Measurements from ENCODE around the gene PSMD3. TPM values are rescaled to one million over a fixed set of nuclear protein-coding genes. Genes with fewer than 3 reads are reported as not detected.

The PSMD3 gene
- polyA plus RNA-seq, 2 of the 4 experiments (the other 2 are of a cell fraction) = 87.7 to 193 TPM

DNA sequence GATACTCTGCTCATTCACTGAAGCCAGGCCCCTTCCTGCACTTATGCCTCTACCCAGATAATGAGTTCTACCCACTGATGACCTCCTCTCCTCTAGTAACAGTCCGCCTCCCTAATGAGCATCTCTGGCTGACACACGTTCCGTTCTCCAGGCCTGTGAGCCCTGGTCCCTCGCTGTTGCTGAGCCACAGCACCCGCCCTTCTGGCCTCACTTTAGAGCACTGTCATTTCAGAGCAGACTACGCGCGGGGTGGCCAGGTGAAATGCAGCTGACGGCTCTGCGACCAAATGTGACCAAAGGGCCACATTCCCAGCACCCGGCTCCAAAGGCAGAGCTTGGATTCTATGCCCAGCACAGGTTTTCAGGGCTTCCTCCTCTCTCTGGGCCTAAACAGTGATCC, 13.8 kb downstream of the PSMD3 start:
- TF ChIP-seq PHF8 (IDR thresholded peaks at IDR 0.05; ENCODE audit: borderline replicate concordance, low read depth) (no peak), RFX5 (IDR thresholded peaks at IDR 0.05) (no peak), SREBF2 (IDR thresholded peaks at IDR 0.05) (no peak), ZFP36 (IDR thresholded peaks at IDR 0.05; ENCODE audit: borderline replicate concordance, partially characterized antibody) (no peak), ESRRA (IDR thresholded peaks at IDR 0.05; ENCODE audit: borderline replicate concordance, low read length) (no peak), RARB (CRISPR knock-in tag; IDR thresholded peaks at IDR 0.05) (no peak), JUN (IDR thresholded peaks at IDR 0.05) (no peak), MAZ (IDR thresholded peaks at IDR 0.05; ENCODE audit: borderline replicate concordance, low read depth, low read length) (no peak), POLR2A (IDR thresholded peaks at IDR 0.05; ENCODE audit: low read length) (no peak), RAD21 (conservative IDR thresholded peaks at IDR 0.05 in 1 of 2, IDR thresholded peaks at IDR 0.05 in 1 of 2) (no peak), NPAS2 (CRISPR knock-in tag; IDR thresholded peaks at IDR 0.05; ENCODE audit: borderline replicate concordance) (no peak), HOXA7 (CRISPR knock-in tag; IDR thresholded peaks at IDR 0.05) (no peak)
- TF ChIP-seq, protein P1, sequence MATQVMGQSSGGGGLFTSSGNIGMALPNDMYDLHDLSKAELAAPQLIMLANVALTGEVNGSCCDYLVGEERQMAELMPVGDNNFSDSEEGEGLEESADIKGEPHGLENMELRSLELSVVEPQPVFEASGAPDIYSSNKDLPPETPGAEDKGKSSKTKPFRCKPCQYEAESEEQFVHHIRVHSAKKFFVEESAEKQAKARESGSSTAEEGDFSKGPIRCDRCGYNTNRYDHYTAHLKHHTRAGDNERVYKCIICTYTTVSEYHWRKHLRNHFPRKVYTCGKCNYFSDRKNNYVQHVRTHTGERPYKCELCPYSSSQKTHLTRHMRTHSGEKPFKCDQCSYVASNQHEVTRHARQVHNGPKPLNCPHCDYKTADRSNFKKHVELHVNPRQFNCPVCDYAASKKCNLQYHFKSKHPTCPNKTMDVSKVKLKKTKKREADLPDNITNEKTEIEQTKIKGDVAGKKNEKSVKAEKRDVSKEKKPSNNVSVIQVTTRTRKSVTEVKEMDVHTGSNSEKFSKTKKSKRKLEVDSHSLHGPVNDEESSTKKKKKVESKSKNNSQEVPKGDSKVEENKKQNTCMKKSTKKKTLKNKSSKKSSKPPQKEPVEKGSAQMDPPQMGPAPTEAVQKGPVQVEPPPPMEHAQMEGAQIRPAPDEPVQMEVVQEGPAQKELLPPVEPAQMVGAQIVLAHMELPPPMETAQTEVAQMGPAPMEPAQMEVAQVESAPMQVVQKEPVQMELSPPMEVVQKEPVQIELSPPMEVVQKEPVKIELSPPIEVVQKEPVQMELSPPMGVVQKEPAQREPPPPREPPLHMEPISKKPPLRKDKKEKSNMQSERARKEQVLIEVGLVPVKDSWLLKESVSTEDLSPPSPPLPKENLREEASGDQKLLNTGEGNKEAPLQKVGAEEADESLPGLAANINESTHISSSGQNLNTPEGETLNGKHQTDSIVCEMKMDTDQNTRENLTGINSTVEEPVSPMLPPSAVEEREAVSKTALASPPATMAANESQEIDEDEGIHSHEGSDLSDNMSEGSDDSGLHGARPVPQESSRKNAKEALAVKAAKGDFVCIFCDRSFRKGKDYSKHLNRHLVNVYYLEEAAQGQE (IDR thresholded peaks at IDR 0.05) = no peak
- TF ChIP-seq, protein P2, sequence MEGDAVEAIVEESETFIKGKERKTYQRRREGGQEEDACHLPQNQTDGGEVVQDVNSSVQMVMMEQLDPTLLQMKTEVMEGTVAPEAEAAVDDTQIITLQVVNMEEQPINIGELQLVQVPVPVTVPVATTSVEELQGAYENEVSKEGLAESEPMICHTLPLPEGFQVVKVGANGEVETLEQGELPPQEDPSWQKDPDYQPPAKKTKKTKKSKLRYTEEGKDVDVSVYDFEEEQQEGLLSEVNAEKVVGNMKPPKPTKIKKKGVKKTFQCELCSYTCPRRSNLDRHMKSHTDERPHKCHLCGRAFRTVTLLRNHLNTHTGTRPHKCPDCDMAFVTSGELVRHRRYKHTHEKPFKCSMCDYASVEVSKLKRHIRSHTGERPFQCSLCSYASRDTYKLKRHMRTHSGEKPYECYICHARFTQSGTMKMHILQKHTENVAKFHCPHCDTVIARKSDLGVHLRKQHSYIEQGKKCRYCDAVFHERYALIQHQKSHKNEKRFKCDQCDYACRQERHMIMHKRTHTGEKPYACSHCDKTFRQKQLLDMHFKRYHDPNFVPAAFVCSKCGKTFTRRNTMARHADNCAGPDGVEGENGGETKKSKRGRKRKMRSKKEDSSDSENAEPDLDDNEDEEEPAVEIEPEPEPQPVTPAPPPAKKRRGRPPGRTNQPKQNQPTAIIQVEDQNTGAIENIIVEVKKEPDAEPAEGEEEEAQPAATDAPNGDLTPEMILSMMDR (IDR thresholded peaks at IDR 0.05) = no peak
- TF ChIP-seq, protein P3, sequence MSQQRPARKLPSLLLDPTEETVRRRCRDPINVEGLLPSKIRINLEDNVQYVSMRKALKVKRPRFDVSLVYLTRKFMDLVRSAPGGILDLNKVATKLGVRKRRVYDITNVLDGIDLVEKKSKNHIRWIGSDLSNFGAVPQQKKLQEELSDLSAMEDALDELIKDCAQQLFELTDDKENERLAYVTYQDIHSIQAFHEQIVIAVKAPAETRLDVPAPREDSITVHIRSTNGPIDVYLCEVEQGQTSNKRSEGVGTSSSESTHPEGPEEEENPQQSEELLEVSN (IDR thresholded peaks at IDR 0.05; ENCODE audit: borderline replicate concordance, low read depth) = no peak
- TF ChIP-seq, protein P4, sequence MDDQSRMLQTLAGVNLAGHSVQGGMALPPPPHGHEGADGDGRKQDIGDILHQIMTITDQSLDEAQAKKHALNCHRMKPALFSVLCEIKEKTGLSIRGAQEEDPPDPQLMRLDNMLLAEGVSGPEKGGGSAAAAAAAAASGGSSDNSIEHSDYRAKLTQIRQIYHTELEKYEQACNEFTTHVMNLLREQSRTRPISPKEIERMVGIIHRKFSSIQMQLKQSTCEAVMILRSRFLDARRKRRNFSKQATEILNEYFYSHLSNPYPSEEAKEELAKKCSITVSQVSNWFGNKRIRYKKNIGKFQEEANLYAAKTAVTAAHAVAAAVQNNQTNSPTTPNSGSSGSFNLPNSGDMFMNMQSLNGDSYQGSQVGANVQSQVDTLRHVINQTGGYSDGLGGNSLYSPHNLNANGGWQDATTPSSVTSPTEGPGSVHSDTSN (IDR thresholded peaks at IDR 0.05) = no peak
- TF ChIP-seq, protein P5, sequence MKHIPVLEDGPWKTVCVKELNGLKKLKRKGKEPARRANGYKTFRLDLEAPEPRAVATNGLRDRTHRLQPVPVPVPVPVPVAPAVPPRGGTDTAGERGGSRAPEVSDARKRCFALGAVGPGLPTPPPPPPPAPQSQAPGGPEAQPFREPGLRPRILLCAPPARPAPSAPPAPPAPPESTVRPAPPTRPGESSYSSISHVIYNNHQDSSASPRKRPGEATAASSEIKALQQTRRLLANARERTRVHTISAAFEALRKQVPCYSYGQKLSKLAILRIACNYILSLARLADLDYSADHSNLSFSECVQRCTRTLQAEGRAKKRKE (CRISPR knock-in tag; IDR thresholded peaks at IDR 0.05; ENCODE audit: low read depth) = no peak
- Histone ChIP-seq H3K4me3 (no peak overlapping the region), H3K27ac (no peak overlapping the region), H3K9me3 (no peaks in the 10 kb centered on the region), H3K4me1 (no peaks in the 10 kb centered on the region), H3K4me2 (no peak overlapping the region)
- no peak for DNase-seq (ENCODE audit: low read depth in 1 of 2, low spot score in 1 of 2)
- ChIA-PET POLR2A (interaction anchor here (1.2 kb wide), 1 partner anchor 14 kb away, joined by 5 read pairs; no protein-coding TSS in a partner anchor), CTCF (interaction anchor here (1.4 to 10.8 kb wide), 4 partner anchors 14 to 199 kb away, joined by 3 to 104 read pairs (median 6); partner anchors contain the start of genes CSF3 and PSMD3)
- WGBS (ENCODE audit: missing lambda C conversion rate) = 97% methylated on average over 11 of the region's 11 CpGs
- no peak for FAIRE-seq
- no peak for ATAC-seq

DNA sequence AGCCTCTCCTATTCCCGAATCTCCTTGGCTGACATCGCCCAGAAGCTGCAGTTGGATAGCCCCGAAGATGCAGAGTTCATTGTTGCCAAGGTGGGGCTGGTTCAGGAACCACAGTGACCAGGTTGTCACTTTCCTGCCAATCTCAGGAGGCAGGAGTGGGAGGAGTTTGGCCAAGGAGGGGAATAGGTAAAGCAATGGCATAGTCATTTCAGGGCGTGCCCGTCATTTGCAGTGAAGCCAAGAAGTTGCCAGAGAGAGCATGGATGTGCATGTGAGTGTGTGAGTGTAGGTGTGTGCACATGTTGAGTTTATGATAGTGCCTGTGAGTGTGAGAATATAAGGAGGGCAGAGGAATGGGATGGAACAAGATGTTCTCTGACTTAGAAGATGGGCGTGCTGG, 14.8 kb downstream of the PSMD3 start:
- POLR2A ChIA-PET = no interaction called here
- Histone ChIP-seq H3K27ac (no peak overlapping the region), H3K4me3 (no peak overlapping the region), H3K4me1 (no peaks in the 10 kb centered on the region), H3K4me2 (no peak overlapping the region), H3K9me3 (no peaks in the 10 kb centered on the region)
- CTCF ChIA-PET = interaction anchor here (2.6 to 24.9 kb wide), 3 partner anchors 15 to 36 kb away, joined by 9 to 625 read pairs (median 104); partner anchors contain the start of genes CSF3 and PSMD3
- DNase-seq (ENCODE audit: low read depth in 1 of 2, low spot score in 1 of 2) = no peak
- 96% methylated on average over 6 of the region's 6 CpGs for WGBS (ENCODE audit: missing lambda C conversion rate)
- no peak for ATAC-seq
- FAIRE-seq = no peak
- no peak for TF ChIP-seq KDM1A (IDR thresholded peaks at IDR 0.05; ENCODE audit: low read depth)
- no peak for TF ChIP-seq RFX5 (IDR thresholded peaks at IDR 0.05)
- TF ChIP-seq, protein P6, sequence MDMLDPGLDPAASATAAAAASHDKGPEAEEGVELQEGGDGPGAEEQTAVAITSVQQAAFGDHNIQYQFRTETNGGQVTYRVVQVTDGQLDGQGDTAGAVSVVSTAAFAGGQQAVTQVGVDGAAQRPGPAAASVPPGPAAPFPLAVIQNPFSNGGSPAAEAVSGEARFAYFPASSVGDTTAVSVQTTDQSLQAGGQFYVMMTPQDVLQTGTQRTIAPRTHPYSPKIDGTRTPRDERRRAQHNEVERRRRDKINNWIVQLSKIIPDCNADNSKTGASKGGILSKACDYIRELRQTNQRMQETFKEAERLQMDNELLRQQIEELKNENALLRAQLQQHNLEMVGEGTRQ (IDR thresholded peaks at IDR 0.05) = no peak
- TF ChIP-seq SMC3 (IDR thresholded peaks at IDR 0.05) = no peak
- TF ChIP-seq, protein P7, sequence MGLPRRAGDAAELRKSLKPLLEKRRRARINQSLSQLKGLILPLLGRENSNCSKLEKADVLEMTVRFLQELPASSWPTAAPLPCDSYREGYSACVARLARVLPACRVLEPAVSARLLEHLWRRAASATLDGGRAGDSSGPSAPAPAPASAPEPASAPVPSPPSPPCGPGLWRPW (IDR thresholded peaks at IDR 0.05) = no peak
- TF ChIP-seq, protein P8, sequence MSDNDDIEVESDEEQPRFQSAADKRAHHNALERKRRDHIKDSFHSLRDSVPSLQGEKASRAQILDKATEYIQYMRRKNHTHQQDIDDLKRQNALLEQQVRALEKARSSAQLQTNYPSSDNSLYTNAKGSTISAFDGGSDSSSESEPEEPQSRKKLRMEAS (IDR thresholded peaks at IDR 0.05) = no peak
- no peak for TF ChIP-seq HOXB5 (CRISPR knock-in tag; IDR thresholded peaks at IDR 0.05)
- no peak for TF ChIP-seq POLR2A (IDR thresholded peaks at IDR 0.05; ENCODE audit: low read length)
- no peak for TF ChIP-seq TFCP2L1 (CRISPR knock-in tag; IDR thresholded peaks at IDR 0.05)
- no peak for TF ChIP-seq ZC3H11A (IDR thresholded peaks at IDR 0.05)
- TF ChIP-seq EP300 (IDR thresholded peaks at IDR 0.05) = no peak
- TF ChIP-seq POLR2AphosphoS2 (conservative IDR thresholded peaks at IDR 0.05; ENCODE audit: low read length) = no peak
- no peak for TF ChIP-seq CHD4 (IDR thresholded peaks at IDR 0.05; ENCODE audit: borderline replicate concordance)
- TF ChIP-seq ESRRA (IDR thresholded peaks at IDR 0.05; ENCODE audit: borderline replicate concordance, low read length) = no peak
- no peak for TF ChIP-seq FOXS1 (CRISPR knock-in tag; IDR thresholded peaks at IDR 0.05)
